NB4 (cell line): ENCODE measurements around the gene PKD2.

ENCODE experiments used
- DNase-seq: peaks from one replicate; pipeline ENCODE4 v3.0.0; 2010; ENCODE audit warnings: low read depth
- H3K4me3 ChIP-seq: one replicate; pipeline ENCODE4 v1.5.1; 2011; ENCODE audit warnings: mild to moderate bottlenecking, low read depth, low read length, moderate library complexity
- MYC ChIP-seq: IDR thresholded peaks from 2 replicates; pipeline ENCODE4 v1.6.1; 2011; ENCODE audit warnings: low read depth, low read length
- POLR2A ChIP-seq: IDR thresholded peaks from 2 replicates; pipeline ENCODE4 v1.6.1; 2011; ENCODE audit warnings: mild to moderate bottlenecking; ENCODE audit not compliant: insufficient read length; ENCODE audit errors: extremely low read depth
- TF ChIP-seq, protein P1 (sequence below): IDR thresholded peaks from 2 replicates; pipeline ENCODE4 v1.6.1; 2011; ENCODE audit warnings: low read depth, low read length
- TF ChIP-seq, protein P2 (sequence below): IDR thresholded peaks from one replicate; pipeline ENCODE4 v1.5.1; 2012; ENCODE audit warnings: low read depth, low read length

PKD2 gene

DNA sequence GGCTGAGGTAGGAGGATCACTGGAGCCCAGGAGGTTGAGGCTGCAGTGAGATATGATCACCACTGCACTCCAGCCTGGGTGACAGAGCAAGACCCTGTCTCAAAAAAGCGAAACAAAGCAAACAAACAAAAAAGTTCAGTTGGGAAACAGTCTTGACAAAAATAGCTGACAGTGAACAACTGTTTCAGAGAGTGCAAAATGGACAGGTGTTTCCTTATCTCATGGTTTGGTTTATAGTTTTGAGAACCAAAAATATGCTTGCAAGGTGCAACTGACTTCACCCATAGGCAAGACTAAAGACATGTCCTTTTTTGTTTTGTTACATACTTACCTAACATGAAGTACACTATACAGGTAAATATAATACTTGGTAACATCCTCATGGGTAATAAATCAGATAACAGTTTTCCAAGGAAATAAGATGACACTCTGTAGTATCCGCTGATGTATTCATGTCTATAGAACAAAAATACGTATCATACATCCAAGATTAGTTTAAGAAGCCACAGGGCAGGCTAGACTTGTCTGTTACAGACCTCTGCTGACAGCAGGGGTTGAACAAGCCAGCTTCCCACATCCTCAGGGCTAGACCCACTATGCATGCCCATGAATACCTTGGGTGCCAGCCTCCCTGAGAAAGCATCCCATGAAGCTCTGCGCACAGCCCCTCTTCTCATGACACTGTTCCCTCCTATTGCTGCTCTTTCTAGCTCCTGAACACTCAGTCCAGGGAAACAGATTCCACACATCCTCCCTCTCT, 91.7 kb downstream of the PKD2 start:
- H3K4me3 ChIP-seq = no peak overlapping the region
- no peak for DNase-seq

DNA sequence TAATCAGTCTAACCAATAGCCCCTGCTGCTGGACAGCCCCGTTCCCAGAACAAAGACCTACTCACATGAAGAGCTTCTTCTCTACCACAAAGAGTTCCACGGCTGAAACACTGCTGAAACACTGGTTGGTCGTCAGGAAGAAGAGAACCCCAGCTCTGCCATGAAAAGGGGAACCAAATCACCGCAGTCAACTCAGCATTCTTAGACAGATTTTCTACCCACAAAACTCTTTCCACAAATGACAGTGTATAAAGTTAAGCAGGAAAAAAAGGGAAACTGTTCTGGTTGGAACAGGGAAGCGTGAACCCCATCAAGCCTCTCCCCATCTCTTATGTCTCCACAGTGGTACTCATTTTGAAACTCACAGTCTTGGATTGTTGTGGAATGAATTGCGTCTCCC, 93.7 kb downstream of the PKD2 start:
- DNase-seq = peak; percentile 15
- TF ChIP-seq, protein P1, sequence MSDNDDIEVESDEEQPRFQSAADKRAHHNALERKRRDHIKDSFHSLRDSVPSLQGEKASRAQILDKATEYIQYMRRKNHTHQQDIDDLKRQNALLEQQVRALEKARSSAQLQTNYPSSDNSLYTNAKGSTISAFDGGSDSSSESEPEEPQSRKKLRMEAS = no peak
- TF ChIP-seq, protein P2, sequence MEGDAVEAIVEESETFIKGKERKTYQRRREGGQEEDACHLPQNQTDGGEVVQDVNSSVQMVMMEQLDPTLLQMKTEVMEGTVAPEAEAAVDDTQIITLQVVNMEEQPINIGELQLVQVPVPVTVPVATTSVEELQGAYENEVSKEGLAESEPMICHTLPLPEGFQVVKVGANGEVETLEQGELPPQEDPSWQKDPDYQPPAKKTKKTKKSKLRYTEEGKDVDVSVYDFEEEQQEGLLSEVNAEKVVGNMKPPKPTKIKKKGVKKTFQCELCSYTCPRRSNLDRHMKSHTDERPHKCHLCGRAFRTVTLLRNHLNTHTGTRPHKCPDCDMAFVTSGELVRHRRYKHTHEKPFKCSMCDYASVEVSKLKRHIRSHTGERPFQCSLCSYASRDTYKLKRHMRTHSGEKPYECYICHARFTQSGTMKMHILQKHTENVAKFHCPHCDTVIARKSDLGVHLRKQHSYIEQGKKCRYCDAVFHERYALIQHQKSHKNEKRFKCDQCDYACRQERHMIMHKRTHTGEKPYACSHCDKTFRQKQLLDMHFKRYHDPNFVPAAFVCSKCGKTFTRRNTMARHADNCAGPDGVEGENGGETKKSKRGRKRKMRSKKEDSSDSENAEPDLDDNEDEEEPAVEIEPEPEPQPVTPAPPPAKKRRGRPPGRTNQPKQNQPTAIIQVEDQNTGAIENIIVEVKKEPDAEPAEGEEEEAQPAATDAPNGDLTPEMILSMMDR = no peak
- TF ChIP-seq MYC (no peak), POLR2A (no peak)
- H3K4me3 ChIP-seq = no peak overlapping the region

More for the DNA sequence above, 91.7 kb downstream of the PKD2 start:
- TF ChIP-seq POLR2A = no peak
- TF ChIP-seq, protein P1 = no peak
- no peak for TF ChIP-seq MYC
- TF ChIP-seq, protein P2 = no peak

DNA sequence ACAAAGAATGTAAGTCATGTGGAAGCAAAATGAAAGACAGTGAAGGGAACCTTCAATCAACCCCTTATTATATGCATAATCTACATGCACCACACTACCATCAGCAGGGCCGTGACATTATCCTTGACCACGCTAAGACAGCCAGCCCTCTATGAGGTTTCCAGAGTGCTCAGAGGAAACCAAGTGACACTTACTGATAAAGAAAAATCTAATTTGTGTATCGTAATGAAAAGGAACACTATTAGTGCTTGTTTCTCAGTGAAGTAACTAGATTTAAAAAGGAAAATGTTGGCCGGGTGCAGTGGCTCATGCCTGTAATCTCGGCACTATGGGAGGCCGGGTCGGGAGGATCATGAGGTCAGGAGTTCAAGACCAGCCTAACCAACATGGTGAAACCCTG, 94.6 kb downstream of the PKD2 start:
- TF ChIP-seq MYC = no peak
- no peak for TF ChIP-seq POLR2A
- TF ChIP-seq, protein P2 = no peak
- TF ChIP-seq, protein P1 = no peak
- H3K4me3 ChIP-seq = no peak overlapping the region
- DNase-seq = no peak

DNA sequence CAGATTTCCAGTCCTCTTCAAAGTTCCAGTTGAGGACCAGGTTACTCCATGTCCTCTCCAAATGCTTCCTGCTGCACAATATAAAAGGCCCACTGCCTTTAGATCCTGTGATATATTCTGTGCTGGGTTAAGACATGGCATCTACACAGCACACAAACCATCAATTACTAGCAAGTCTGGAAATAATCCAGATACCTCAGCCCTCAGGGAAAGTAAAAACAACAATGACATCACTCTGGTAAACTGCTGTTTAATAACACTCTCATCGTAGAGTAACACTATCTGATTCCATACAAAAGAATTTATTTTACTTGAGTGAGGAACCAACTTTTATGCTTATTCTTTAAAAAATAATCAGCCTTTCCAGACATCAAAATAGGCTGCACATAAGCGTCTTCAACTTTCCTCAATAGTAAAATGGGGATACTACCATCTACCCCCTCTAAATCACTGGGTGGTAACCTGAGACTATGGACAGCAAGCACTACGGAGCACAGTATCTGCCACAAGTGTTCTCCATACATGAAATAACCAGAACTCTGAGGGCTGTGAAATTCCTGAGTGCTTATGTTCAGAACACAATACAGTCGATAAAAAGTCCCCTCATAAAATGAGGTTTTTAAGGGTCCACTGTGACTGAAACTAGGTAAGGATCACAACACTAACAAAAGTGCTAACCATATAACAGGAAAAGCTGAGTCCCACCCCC, 97.6 kb downstream of the PKD2 start:
- no peak for DNase-seq

DNA sequence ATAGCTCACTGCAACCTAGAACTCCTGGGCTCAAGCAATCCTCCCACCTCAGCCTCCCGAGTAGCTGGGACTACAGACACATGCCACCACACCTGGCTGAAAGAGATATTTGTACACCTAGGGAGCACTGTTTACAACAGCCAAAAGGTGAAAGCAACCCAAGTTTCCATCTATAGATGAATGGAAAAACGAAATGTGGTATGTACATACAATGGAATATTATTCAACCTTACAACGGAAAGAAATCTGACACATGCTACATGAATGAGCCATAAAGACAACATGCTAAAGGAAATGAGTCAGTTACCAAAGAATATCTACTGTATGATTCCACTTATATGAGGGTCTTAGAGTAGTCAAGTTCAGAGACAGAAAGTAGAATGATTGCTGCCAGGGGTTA, 98.8 kb downstream of the PKD2 start:
- DNase-seq = no peak
- H3K4me3 ChIP-seq = no peak overlapping the region
- TF ChIP-seq, protein P1 = no peak
- TF ChIP-seq MYC = no peak
- TF ChIP-seq, protein P2 = no peak
- TF ChIP-seq POLR2A = no peak

More for the DNA sequence above, 97.6 kb downstream of the PKD2 start:
- TF ChIP-seq MYC (no peak), POLR2A (no peak)
- TF ChIP-seq, protein P2 = no peak
- TF ChIP-seq, protein P1 = no peak
- H3K4me3 ChIP-seq = no peak overlapping the region
